OCI-LY1 (cell line): ENCODE measurements around the gene ENTPD8.

ENCODE experiments used
- H2AFZ ChIP-seq: fragments of 200-600 bp; sonication (generic), shearing (Covaris generic); 2 replicates; pipeline ENCODE4 v1.6.0; 2014; ENCODE audit warnings: antibody characterized with exemption, mild to moderate bottlenecking, low read length
- H3F3A ChIP-seq: fragments of 200-600 bp; sonication (generic), shearing (Covaris generic); 2 replicates; pipeline ENCODE4 v1.6.0; 2014; ENCODE audit warnings: mild to moderate bottlenecking, antibody characterized with exemption, low read length, moderate library complexity; ENCODE audit not compliant: insufficient read depth
- H3K27ac ChIP-seq: fragments of 200-600 bp; sonication (generic); 2 replicates; pipeline ENCODE4 v1.5.1; 2014; ENCODE audit warnings: low read length, mixed run types, mild to moderate bottlenecking, low read depth; ENCODE audit not compliant: poor library complexity, severe bottlenecking
- H3K27me3 ChIP-seq: fragments of 200-600 bp; sonication (generic); 2 replicates; pipeline ENCODE4 v1.6.0; 2014; ENCODE audit warnings: antibody characterized with exemption, mild to moderate bottlenecking, low read length, moderate library complexity; ENCODE audit not compliant: insufficient read depth
- H3K36me3 ChIP-seq: fragments of 200-600 bp; sonication (generic); 2 replicates; pipeline ENCODE4 v1.6.1; 2014; ENCODE audit warnings: mild to moderate bottlenecking, antibody characterized with exemption, low read length, moderate library complexity, mixed read lengths; ENCODE audit not compliant: insufficient read depth
- H3K4me1 ChIP-seq: fragments of 200-600 bp; sonication (generic); 2 replicates; pipeline ENCODE4 v1.5.1; 2014; ENCODE audit warnings: mild to moderate bottlenecking, low read length, moderate library complexity; ENCODE audit not compliant: insufficient read depth, severe bottlenecking
- H3K4me2 ChIP-seq: fragments of 200-600 bp; sonication (generic), shearing (Covaris generic); 2 replicates; pipeline ENCODE4 v1.6.1; 2014; ENCODE audit warnings: low read length
- H3K4me3 ChIP-seq: fragments of 200-600 bp; sonication (generic); 2 replicates; pipeline ENCODE4 v1.5.1; 2014; ENCODE audit warnings: low read length, low read depth, mild to moderate bottlenecking, mixed read lengths; ENCODE audit not compliant: poor library complexity, severe bottlenecking
- H3K79me2 ChIP-seq: fragments of 200-600 bp; shearing (Covaris generic); 2 replicates; pipeline ENCODE4 v1.6.1; 2016; ENCODE audit warnings: mixed run types, low read length, mixed read lengths; ENCODE audit not compliant: insufficient read depth
- H3K9ac ChIP-seq: fragments of 200-600 bp; sonication (generic), shearing (Covaris generic); 2 replicates; pipeline ENCODE4 v1.6.1; 2014; ENCODE audit warnings: mild to moderate bottlenecking, low read length, mixed read lengths
- H3K9me2 ChIP-seq: fragments of 200-600 bp; sonication (generic), shearing (Covaris generic); 2 replicates; pipeline ENCODE4 v1.6.1; 2014; ENCODE audit warnings: low read depth, mild to moderate bottlenecking, low read length, mixed read lengths
- H3K9me3 ChIP-seq: fragments of 200-600 bp; shearing (Covaris generic); 2 replicates; pipeline ENCODE4 v1.6.1; 2014; ENCODE audit warnings: low read length, mixed read lengths
- H4K20me1 ChIP-seq: fragments of 200-600 bp; sonication (generic), shearing (Covaris generic); 2 replicates; pipeline ENCODE4 v1.6.0; 2016; ENCODE audit warnings: mild to moderate bottlenecking, low read length; ENCODE audit not compliant: insufficient read depth
- EZH2 ChIP-seq: fragments of 200-600 bp; sonication (generic), shearing (Covaris generic); IDR thresholded peaks from 2 replicates; pipeline ENCODE4 v1.8.0; 2017; ENCODE audit warnings: borderline replicate concordance, mixed run types, mild to moderate bottlenecking, antibody characterized with exemption, low read length, moderate library complexity, mixed read lengths
- TF ChIP-seq, protein P1 (sequence below): fragments of 200-600 bp; sonication (generic), shearing (Covaris generic); IDR thresholded peaks from 2 replicates; pipeline ENCODE4 v1.5.1; 2017; ENCODE audit warnings: mild to moderate bottlenecking, antibody characterized with exemption, low read length, moderate library complexity, mixed read lengths

Gene ENTPD8

DNA sequence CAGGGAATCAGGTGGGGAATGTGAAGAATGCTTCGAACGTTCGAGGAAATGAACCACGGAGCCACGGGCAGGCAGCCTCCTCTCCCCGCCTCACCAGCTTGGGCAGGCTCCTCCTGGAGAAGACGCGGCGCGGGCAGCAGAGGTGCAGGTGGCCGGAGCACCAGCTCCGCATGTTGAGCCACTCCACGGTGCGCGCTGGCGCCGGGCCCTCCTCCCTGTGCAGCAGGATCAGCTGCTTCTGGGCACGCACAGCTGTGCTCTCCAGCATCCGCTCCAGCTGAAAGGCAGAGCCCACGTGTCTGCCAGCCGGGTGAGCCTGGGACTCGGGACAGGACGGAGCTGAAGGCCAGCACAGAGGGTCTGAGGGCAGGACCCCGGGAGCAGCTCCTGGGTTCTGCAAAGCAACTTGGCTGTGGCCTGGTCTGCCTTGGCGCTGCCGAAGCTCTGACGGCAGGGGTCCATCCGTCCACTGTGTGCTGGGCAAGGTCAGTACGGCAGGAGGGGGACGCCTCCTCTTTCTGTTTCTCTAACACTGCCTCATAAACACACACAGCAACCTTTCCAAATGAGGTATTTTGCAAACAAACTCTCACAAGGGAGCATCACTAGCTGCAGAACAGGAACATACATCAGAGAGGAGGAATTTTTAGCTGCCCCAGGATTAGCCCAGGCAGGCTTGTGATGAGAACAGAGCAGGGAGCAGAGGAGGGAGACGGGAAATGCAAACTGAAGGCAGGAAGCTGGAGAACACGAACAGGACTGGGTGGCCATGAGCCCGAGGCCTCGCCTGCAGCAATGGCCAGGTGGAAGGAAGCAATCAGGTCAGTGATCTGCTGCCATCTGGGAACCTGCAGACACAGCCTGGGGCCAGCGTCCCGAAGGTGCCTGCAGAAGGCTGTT lies 38.1 kb upstream of the ENTPD8 start:
- Histone ChIP-seq H3K4me3 (no peak overlapping the region), H3K79me2 (no peaks in the 10 kb centered on the region), H2AFZ (no peak overlapping the region), H3K4me1 (no peaks in the 10 kb centered on the region), H3K4me2 (no peak overlapping the region), H3K9me3 (peaks cover 8% of the 10 kb centered on the region; the same call in 1 of the 2 replicates), H3K9ac (no peak overlapping the region), H3F3A (no peaks in the 10 kb centered on the region), H3K27ac (no peak overlapping the region), H3K27me3 (no peaks in the 10 kb centered on the region; the same call in 1 of the 2 replicates), H3K9me2 (no peaks in the 10 kb centered on the region), H4K20me1 (no peaks in the 10 kb centered on the region), H3K36me3 (no peaks in the 10 kb centered on the region)
- TF ChIP-seq, protein P1, sequence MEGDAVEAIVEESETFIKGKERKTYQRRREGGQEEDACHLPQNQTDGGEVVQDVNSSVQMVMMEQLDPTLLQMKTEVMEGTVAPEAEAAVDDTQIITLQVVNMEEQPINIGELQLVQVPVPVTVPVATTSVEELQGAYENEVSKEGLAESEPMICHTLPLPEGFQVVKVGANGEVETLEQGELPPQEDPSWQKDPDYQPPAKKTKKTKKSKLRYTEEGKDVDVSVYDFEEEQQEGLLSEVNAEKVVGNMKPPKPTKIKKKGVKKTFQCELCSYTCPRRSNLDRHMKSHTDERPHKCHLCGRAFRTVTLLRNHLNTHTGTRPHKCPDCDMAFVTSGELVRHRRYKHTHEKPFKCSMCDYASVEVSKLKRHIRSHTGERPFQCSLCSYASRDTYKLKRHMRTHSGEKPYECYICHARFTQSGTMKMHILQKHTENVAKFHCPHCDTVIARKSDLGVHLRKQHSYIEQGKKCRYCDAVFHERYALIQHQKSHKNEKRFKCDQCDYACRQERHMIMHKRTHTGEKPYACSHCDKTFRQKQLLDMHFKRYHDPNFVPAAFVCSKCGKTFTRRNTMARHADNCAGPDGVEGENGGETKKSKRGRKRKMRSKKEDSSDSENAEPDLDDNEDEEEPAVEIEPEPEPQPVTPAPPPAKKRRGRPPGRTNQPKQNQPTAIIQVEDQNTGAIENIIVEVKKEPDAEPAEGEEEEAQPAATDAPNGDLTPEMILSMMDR: no peak
- no peak for TF ChIP-seq EZH2

- Histone ChIP-seq H3K27ac (no peak overlapping the region), H3K9me2 (no peaks in the 10 kb centered on the region), H3K9me3 (peaks cover 8% of the 10 kb centered on the region; the same call in 1 of the 2 replicates), H3K9ac (no peak overlapping the region), H3K79me2 (no peaks in the 10 kb centered on the region), H3K4me2 (no peak overlapping the region), H3K27me3 (no peaks in the 10 kb centered on the region; the same call in 1 of the 2 replicates), H3K4me3 (no peak overlapping the region), H3K36me3 (no peaks in the 10 kb centered on the region), H3F3A (no peaks in the 10 kb centered on the region), H4K20me1 (no peaks in the 10 kb centered on the region), H3K4me1 (no peaks in the 10 kb centered on the region), H2AFZ (no peak overlapping the region)
- TF ChIP-seq, protein P1: no peak
- no peak for TF ChIP-seq EZH2
These were observed 37.4 kb upstream of the ENTPD8 start for GRCh38 chr9:137478613-137478961.

- TF ChIP-seq EZH2: no peak
- TF ChIP-seq, protein P1: no peak
- H3K4me3 ChIP-seq: no peak overlapping the region
- no peak overlapping the region for H3K27ac ChIP-seq
- peaks cover 8% of the 10 kb centered on the region; the same call in 1 of the 2 replicates for H3K9me3 ChIP-seq
- no peak overlapping the region for H3K4me2 ChIP-seq
- no peaks in the 10 kb centered on the region; the same call in 1 of the 2 replicates for H3K27me3 ChIP-seq
- no peaks in the 10 kb centered on the region for H3F3A ChIP-seq
- H3K79me2 ChIP-seq: no peaks in the 10 kb centered on the region
- no peaks in the 10 kb centered on the region for H3K9me2 ChIP-seq
- H4K20me1 ChIP-seq: no peaks in the 10 kb centered on the region
- H2AFZ ChIP-seq: no peak overlapping the region
- H3K9ac ChIP-seq: no peak overlapping the region
- no peaks in the 10 kb centered on the region for H3K4me1 ChIP-seq
- no peaks in the 10 kb centered on the region for H3K36me3 ChIP-seq
These were observed 36.8 kb upstream of the ENTPD8 start for GRCh38 chr9:137477778-137478612.
